NK-92 (cell line): Measurements from ENCODE around the gene CFAP46.
"Not testable (repeated sequence)": the region's sequence is repeated elsewhere in the genome, so short reads cannot be mapped to it uniquely, and the experiment has no call there.

ENCODE experiments used
- DNase-seq: peaks from one replicate; lab custom pipeline; 2025; ENCODE audit not compliant: unreplicated experiment; lab: John Stamatoyannopoulos, UW

CFAP46 gene

DNA sequence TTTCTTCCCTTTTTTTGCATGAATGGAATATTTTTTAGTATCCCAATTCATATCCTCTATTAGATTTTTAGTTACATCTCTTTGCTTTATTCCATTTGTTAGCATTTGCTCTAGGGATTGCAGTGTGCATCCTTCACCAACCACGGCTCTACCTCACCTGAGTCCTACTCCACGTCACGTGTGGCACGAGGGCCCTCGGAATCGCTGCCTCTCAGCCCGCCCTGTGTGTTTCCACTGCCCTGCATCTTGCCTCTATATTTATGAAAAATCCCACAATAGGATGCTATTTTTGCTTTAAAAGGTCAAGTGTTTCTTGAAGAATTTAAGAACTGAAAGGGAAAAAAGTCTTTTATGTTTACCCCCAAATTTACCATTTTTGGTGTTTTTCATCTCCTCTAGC lies 41.0 kb downstream of the CFAP46 start:
- DNase-seq = no peak

GRCh38 chr10:132900211-132900756 lies 42.1 kb downstream of the CFAP46 start:
- DNase-seq = no peak

DNA sequence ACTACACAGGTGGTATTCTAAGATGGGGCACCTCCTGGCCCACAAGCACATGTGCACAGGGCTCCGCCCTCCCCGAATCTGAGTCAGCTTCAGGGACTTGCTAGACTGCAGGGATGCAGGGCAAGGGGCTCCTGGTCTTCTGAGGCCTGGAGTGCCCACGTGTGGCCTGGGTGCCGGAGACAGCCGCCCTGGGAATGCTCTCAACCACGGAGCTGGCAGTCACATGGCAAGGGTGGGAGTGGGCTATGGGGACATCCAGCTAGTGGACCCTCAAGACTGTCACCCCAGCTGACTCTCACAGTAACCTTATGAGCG lies 42.7 kb downstream of the CFAP46 start:
- no peak for DNase-seq

DNA sequence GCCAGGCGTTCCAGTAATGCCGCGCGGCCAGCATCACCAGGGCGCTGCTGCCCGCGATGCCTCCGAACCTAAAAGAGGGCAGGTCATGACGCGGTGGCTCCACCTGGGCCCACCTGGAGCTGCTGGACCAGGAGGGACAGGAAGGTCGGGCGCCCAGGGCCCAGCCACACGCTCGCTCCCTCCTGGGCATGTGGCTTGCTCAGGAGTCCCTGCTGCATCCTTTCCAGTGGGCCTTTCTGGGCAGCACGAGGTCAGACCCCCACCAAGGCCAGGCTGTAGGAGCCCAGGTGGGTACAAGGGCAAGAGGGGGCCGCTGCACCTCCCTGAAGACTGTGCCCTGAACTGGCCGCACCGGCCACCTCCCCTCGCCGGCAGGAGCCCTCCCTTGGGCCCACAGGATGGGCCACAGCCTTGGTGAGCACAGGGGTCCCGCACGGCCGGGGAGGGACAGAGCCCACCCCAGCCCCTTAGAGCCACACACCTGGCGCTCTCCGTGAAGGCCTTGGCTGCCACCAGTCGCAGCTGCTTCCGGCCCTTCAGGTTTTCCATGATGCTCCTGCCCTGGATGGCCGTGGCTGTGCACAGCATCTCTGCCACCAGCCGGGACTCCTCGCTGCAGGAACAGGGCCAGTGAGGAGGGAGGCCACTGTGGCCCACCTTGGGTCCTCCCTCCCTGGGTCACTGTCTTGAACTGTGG lies 43.2 kb downstream of the CFAP46 start:
- no peak for DNase-seq

- no peak for DNase-seq
These were observed 43.8 kb downstream of the CFAP46 start for GRCh38 chr10:132898391-132899053.

GRCh38 chr10:132897516-132898381 lies 44.6 kb downstream of the CFAP46 start:
- no peak for DNase-seq

GRCh38 chr10:132893786-132894185 lies 48.6 kb downstream of the CFAP46 start:
- DNase-seq = not testable (repeated sequence)

DNA sequence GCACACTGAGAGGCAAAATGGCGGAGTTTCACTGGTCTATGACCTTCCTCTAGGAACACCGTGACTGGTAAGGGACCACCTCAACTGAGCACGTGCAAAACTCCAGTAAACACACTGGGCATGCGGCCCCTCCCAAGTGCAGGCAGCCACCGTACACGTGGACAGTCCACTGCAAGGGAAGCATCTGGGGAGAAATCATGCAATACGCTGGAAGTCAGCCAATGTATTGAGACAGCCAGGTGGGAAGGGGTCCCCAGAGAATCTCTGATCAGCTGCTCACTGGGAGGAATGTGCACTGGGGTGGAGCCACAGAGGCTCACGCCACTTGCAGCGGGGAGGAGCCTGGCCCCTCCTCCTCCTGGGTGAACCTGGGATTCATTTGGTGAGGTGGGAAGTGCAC lies 49.3 kb downstream of the CFAP46 start:
- DNase-seq = no peak

- no peak for DNase-seq
These were observed 50.4 kb downstream of the CFAP46 start for GRCh38 chr10:132892004-132892403.

GRCh38 chr10:132891368-132891767 lies 51.0 kb downstream of the CFAP46 start:
- DNase-seq = no peak

- DNase-seq = no peak
These were observed 52.1 kb downstream of the CFAP46 start for GRCh38 chr10:132890301-132890700.

DNA sequence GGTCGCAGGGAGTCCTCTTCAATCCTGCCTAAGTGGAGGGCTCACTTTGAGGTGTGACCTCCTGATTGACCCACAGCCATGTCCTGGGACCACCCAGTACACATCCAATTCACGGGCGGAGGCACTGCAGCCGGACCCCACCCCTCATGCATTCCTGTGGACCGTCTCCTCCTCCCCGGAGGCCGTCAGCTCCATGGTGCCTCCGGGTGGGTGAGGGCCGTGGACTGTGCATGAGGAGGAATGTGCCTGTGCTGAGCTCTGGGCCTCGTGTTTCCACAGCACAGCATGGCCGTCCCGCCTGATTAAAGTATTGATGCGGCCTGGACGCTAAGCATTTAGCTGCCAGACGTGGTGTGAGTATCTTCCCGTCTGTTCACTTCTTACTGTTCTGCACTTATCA lies 52.8 kb downstream of the CFAP46 start:
- DNase-seq = no peak

DNA sequence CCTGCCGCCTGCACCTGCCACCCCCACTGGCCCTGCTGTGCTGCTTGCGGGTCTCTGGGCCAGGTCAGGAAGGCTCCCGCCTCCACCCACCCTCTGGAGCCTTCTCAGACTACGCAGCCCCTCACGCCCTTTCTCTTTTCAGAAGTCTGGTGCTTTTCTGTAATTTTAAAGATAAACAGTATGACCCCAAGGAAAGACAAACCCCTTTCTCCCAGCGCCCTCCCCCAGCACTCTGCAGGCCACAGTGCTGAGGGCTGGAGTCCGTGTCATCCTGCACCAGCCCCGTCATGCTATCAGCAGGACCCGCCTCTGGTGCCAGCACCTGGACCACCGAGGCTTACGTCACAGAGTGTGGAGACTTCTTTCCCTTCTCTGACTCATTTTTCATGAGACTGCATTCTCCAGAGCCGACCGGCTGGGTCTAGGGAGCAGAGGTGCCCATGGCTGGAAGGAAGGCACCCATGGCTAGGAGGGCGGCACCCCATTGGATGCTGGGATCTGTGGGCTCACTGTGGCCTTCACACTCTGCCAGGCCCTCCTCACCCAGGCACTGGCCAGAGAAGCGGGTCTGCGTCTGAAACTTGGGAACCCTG lies 53.4 kb downstream of the CFAP46 start:
- no peak for DNase-seq

- not testable (repeated sequence) for DNase-seq
These were observed 53.9 kb downstream of the CFAP46 start for GRCh38 chr10:132888446-132888845.

DNA sequence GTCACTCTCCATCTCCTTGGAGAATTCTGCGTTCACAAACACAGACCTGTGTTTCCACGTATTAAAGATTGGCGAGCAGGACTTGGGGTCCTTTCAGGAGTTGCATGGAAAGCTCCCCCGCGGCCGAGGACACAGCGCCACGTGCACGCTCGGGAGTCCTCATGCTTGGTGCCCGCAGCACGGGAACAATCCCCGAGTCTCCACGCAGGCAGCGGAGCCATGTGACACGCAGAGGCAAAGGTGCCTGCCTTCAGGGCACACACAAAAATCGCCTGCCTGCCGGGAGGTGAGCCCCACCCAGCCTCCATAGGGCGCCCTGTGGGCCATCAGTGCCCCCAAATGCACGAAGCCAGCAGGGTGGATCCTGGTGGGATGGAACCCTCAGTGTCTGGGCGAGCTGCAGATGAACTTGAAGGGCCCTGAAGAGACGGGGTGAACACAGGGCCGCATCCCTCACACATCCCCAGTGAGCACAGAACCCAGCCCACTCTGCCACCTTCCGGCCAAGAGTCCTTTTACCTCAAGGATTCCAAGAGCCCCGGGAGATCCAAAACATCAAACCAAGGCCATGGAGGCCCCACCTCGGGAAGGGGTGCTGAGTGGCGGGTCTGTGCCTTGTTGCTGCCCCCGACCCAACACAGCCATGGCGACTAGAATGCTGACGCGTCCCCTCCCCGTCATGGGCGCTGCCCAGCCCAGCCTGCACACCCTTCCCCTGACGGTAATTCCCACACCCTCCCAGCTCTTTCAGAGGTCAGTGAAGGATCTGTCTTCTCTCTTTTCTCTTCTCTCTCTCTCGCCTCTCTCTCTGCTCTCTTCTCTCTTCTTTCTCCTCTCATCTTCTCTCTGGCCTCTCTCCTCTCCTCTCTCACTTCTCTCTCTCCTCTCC lies 55.9 kb downstream of the CFAP46 start:
- no peak for DNase-seq

- no peak for DNase-seq
These were observed 56.7 kb downstream of the CFAP46 start for GRCh38 chr10:132885451-132886210.

DNA sequence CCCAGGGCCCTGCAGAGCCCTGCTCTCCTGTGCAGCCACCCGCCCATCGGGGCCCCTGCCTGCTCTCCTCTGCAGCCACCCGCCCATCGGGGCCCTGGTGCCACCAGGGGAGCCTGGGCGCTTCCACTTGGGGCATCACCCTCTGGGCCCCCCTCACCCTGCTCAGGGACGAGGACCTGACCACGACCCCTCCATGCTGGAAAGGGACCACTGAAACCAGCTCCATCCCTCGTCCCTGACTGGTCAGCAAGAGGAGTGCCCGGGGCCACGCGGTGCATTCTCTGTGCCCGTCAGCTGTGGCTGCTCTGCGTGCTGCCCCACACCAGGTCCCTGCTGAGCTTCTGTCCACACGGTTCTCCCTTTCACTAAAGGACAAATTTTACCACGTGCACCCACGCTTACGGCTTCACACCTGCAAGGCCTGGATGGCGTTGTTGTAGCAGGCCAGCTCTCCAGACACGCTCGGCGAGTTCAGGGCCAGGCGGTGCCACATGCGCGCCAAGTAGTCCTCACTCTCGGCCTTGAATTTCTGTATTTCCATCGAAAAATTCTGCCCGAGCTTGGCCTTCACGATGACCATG lies 57.6 kb downstream of the CFAP46 start:
- DNase-seq = no peak

DNA sequence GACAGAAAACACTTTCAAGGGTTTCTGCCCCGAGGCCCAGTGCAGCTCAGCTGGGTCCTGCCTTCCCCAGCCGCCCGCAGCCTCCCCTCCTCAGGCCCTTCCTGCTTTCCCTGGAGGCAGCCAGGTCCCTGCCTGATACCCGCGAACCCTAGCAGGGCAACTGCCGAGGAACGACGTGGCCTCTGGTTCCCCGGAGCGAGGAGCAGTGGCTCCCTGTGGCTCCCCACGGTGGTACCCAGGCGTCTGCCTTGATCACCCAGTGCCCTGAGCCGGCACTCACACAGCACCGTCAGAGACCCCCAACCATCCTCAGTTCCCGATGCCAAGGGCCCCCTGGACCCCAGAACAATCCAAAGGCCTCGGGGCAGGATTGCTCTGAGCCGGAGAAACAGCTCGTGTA lies 58.3 kb downstream of the CFAP46 start:
- DNase-seq = no peak

DNA sequence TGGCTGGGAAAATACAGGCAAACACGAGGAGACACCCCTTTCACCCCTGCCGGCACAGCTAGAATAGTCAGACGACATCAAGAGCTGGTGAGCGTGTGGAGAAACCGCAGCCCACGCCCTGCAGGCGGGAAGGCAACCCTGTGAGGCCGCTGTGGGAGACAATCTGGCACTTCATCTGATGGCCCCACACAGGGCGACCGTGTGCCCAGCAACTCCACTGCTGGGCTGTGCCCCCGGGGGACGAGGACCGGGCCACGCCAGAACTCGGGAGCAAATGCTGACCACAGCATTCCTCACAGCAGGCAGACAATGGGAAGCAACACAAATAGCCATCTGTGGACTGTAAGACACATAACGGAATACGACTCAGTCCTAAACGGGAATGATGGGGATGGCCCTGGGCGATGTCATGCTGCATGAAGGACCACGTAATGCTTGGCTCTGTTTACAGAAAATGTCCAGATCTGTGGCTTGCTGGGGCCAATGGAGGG lies 58.9 kb downstream of the CFAP46 start:
- no peak for DNase-seq
